ENCODE results near the gene HDAC4.

Gene HDAC4

DNA sequence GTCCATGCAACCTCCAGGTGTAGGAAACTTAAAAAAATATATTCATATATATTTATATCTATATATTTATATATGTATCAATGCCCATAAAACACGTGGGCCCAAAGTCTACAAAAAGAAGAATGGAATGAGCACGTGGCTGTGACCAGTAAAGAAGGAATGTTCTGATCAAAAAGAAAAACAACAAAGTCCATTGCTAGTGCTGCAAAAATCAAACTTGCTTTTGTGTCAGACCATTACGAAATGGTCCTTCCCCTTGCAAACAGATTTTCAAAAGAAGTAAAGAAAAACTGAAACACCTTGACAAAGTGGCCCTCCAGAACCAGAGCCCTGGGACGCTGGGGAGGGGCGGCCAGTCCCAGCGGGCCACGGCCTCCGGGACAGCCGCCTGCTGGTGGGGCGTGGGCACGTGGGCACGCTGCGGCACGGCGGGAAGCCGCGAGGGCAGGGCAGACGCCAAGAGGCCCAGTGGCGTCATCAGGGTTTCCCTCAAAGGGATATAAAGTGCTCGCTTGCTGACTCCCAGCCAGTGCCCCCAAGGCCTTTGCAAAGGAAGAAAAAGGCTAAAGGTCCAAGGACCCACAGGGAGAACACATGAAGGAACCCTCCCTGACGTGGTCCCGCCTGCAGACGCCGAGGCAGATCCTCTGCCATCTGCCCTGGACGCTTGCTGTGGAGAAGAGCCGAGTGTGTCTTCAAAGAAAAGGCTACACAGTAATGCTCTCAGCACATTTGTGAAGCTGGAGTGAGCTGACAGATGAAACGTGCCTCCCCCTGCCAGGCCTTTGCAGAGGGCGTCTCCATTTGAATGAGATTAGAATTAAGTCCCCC, 351.2 kb downstream of the HDAC4 start:
- Histone ChIP-seq H3K4me3 (ENCODE audit: low read depth in 1 of 2, low read length in 2 of 2) (no peak overlapping the region), H3K27ac (ENCODE audit: low read depth, low read length) (no peak overlapping the region), H3K4me1 (ENCODE audit: control insufficient read depth in 1 of 2, insufficient read depth in 2 of 2, low read length in 2 of 2) (no peaks in the 10 kb centered on the region), H3K9me3 (ENCODE audit: control insufficient read depth in 1 of 2, low read length in 2 of 2) (no peaks in the 10 kb centered on the region), H3K27me3 (ENCODE audit: control insufficient read depth in 1 of 2, insufficient read depth in 2 of 2, low read length in 2 of 2) (no peaks in the 10 kb centered on the region), H3K36me3 (ENCODE audit: control insufficient read depth in 1 of 2, insufficient read depth in 2 of 2, low read length in 2 of 2) (peaks cover 17 to 25% of the 10 kb centered on the region in 2 donors), H3K9ac (ENCODE audit: low read depth in 1 of 2, low read length in 2 of 2) (no peak overlapping the region)

DNA sequence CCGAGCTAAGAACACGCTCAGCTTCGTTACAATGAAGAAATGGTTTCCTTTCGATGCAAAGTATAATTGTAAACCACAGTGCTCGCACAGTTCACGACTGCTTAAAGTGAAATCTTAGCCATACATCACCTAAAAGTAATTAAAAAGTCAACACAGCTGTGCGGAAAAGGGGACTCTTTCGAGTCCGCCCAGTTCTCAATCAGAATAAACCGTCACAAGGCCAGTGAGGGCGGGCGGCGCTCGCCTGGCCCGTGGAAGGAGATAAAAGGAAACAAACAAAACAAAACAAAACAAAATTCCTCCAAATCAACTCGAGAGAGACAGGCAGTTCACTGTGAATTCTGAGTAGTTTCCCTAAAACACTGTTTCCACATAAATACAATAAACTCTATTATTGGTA, 352.1 kb downstream of the HDAC4 start:
- Histone ChIP-seq H3K36me3 (ENCODE audit: control insufficient read depth in 1 of 2, insufficient read depth in 2 of 2, low read length in 2 of 2) (peaks cover 13 to 18% of the 10 kb centered on the region in 2 donors), H3K9me3 (ENCODE audit: control insufficient read depth in 1 of 2, low read length in 2 of 2) (no peaks in the 10 kb centered on the region), H3K4me1 (ENCODE audit: control insufficient read depth in 1 of 2, insufficient read depth in 2 of 2, low read length in 2 of 2) (no peaks in the 10 kb centered on the region), H3K27me3 (ENCODE audit: control insufficient read depth in 1 of 2, insufficient read depth in 2 of 2, low read length in 2 of 2) (no peaks in the 10 kb centered on the region), H3K4me3 (ENCODE audit: low read depth in 1 of 2, low read length in 2 of 2) (no peak overlapping the region), H3K27ac (ENCODE audit: low read depth, low read length) (no peak overlapping the region), H3K9ac (ENCODE audit: low read depth in 1 of 2, low read length in 2 of 2) (no peak overlapping the region)

DNA sequence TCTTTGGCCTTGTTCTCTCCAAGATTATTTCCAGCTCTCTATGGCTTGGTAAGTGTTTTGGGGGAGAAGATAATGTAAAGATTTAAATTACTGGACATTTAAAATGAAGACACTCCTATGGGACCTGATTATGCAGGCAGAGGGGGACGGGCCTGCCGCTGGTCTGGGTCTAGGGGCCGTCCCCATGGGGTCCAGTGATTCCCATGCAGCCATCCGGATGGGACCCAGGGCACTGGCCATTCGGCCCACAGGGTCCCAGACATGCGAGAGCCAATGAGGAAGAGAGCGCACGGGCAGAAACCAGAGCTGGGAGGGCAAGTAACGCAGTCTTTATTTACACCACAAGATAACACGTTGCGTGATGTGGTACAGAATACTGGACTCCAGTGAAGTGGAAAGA, 353.0 kb downstream of the HDAC4 start:
- no peak overlapping the region for H3K4me3 ChIP-seq (ENCODE audit: low read depth in 1 of 2, low read length in 2 of 2)
- H3K36me3 ChIP-seq (ENCODE audit: control insufficient read depth in 1 of 2, insufficient read depth in 2 of 2, low read length in 2 of 2): peaks cover 13% of the 10 kb centered on the region in 2 donors
- no peak overlapping the region for H3K9ac ChIP-seq (ENCODE audit: low read depth in 1 of 2, low read length in 2 of 2)
- no peaks in the 10 kb centered on the region for H3K9me3 ChIP-seq (ENCODE audit: control insufficient read depth in 1 of 2, low read length in 2 of 2)
- H3K27me3 ChIP-seq (ENCODE audit: control insufficient read depth in 1 of 2, insufficient read depth in 2 of 2, low read length in 2 of 2): no peaks in the 10 kb centered on the region
- no peaks in the 10 kb centered on the region for H3K4me1 ChIP-seq (ENCODE audit: control insufficient read depth in 1 of 2, insufficient read depth in 2 of 2, low read length in 2 of 2)
- no peak overlapping the region for H3K27ac ChIP-seq (ENCODE audit: low read depth, low read length)

DNA sequence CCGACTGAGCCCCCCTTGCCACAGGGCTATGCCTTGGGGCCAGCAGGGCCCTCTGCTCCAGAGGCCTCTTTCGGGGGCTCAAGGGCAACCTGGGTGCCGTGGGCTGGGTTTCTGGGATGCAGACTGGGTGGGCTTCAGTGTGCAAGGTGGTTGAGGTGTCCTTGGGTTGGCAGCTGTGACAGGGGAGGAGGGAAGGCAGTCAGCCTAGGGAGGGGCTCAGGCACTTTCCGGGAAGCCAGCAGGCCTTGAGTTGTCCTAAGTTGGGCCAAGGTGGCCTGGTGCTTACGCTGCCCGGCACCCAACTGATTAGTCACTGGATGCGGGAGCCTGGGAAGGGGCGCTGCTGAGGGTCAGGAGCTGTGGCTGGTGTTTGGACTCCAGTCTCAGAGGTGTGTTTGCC, 353.4 kb downstream of the HDAC4 start:
- no peaks in the 10 kb centered on the region for H3K9me3 ChIP-seq (ENCODE audit: control insufficient read depth in 1 of 2, low read length in 2 of 2)
- no peak overlapping the region for H3K9ac ChIP-seq (ENCODE audit: low read depth in 1 of 2, low read length in 2 of 2)
- no peaks in the 10 kb centered on the region for H3K4me1 ChIP-seq (ENCODE audit: control insufficient read depth in 1 of 2, insufficient read depth in 2 of 2, low read length in 2 of 2)
- H3K27me3 ChIP-seq (ENCODE audit: control insufficient read depth in 1 of 2, insufficient read depth in 2 of 2, low read length in 2 of 2): no peaks in the 10 kb centered on the region
- H3K36me3 ChIP-seq (ENCODE audit: control insufficient read depth in 1 of 2, insufficient read depth in 2 of 2, low read length in 2 of 2): peaks cover 9 to 10% of the 10 kb centered on the region in 2 donors
- H3K4me3 ChIP-seq (ENCODE audit: low read depth in 1 of 2, low read length in 2 of 2): no peak overlapping the region
- no peak overlapping the region for H3K27ac ChIP-seq (ENCODE audit: low read depth, low read length)

DNA sequence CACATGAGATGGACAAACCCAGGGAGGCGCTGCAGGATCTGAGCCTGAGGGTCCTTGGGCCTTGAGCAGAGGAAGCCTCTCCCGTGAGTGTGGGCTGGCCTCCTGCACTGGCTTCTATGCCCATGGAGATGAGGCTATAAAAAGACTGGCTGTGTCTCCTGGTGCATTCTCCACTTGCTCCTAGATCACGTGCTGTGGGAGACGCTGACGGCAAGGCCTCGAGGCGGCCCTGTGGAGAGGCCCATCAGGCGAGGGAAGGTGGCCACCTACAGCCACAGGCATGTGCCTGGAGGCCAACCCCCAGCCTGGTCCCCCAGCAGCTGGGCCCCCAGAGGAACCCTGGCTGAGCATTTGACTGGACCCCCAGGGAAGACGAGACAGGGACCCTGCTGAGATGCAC, 354.0 kb downstream of the HDAC4 start:
- Histone ChIP-seq H3K9ac (ENCODE audit: low read depth in 1 of 2, low read length in 2 of 2) (no peak overlapping the region), H3K4me3 (ENCODE audit: low read depth in 1 of 2, low read length in 2 of 2) (no peak overlapping the region), H3K36me3 (ENCODE audit: control insufficient read depth in 1 of 2, insufficient read depth in 2 of 2, low read length in 2 of 2) (peaks cover 6 to 9% of the 10 kb centered on the region in 2 donors), H3K9me3 (ENCODE audit: control insufficient read depth in 1 of 2, low read length in 2 of 2) (no peaks in the 10 kb centered on the region), H3K27ac (ENCODE audit: low read depth, low read length) (no peak overlapping the region), H3K27me3 (ENCODE audit: control insufficient read depth in 1 of 2, insufficient read depth in 2 of 2, low read length in 2 of 2) (no peaks in the 10 kb centered on the region), H3K4me1 (ENCODE audit: control insufficient read depth in 1 of 2, insufficient read depth in 2 of 2, low read length in 2 of 2) (no peaks in the 10 kb centered on the region)

DNA sequence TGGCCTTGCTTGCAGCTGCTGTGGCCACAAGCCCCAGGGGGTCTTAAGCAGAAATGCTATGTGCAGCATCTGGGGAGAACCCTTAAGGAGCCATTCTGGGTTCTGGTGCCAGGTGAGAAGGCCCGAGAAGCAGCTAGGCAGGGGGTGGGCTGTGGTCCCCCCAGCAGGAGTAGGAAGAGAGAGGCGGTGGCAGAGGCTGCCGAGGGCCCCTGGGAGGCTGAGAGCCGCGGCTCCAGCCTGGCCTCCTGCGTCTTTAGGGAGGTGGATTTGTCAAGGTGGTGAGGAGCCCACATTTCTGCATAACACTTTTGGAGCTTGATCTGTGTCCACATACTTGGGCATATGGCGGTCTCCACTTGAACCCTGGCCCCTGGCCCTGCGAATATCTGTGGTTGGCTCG, 356.5 kb downstream of the HDAC4 start:
- no peak overlapping the region for H3K9ac ChIP-seq (ENCODE audit: low read depth in 1 of 2, low read length in 2 of 2)
- no peak overlapping the region for H3K4me3 ChIP-seq (ENCODE audit: low read depth in 1 of 2, low read length in 2 of 2)
- no peaks in the 10 kb centered on the region for H3K9me3 ChIP-seq (ENCODE audit: control insufficient read depth in 1 of 2, low read length in 2 of 2)
- no peaks in the 10 kb centered on the region for H3K4me1 ChIP-seq (ENCODE audit: control insufficient read depth in 1 of 2, insufficient read depth in 2 of 2, low read length in 2 of 2)
- H3K36me3 ChIP-seq (ENCODE audit: control insufficient read depth in 1 of 2, insufficient read depth in 2 of 2, low read length in 2 of 2): no peaks in the 10 kb centered on the region
- no peak overlapping the region for H3K27ac ChIP-seq (ENCODE audit: low read depth, low read length)
- H3K27me3 ChIP-seq (ENCODE audit: control insufficient read depth in 1 of 2, insufficient read depth in 2 of 2, low read length in 2 of 2): no peaks in the 10 kb centered on the region

DNA sequence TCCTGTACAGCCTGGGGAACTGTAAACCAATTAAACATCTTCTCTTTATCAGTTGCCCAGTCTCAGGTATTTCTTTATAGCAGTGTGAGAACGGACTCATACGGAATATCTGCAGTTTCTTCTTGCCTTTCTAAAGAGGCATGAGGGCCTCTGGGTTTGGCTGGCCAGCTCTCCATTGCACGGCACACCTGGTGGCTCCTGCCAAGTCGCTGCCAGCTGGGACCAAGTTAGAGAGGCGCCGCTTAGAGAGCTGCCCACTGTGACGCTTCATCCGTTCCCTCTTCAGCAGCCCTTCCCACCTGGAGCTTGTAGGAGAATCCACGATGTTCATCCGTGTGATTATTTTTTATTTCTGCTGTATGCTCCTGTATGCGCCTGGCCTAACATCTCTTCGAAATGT, 357.5 kb downstream of the HDAC4 start:
- no peak overlapping the region for H3K9ac ChIP-seq (ENCODE audit: low read depth in 1 of 2, low read length in 2 of 2)
- no peaks in the 10 kb centered on the region for H3K4me1 ChIP-seq (ENCODE audit: control insufficient read depth in 1 of 2, insufficient read depth in 2 of 2, low read length in 2 of 2)
- no peak overlapping the region for H3K4me3 ChIP-seq (ENCODE audit: low read depth in 1 of 2, low read length in 2 of 2)

DNA sequence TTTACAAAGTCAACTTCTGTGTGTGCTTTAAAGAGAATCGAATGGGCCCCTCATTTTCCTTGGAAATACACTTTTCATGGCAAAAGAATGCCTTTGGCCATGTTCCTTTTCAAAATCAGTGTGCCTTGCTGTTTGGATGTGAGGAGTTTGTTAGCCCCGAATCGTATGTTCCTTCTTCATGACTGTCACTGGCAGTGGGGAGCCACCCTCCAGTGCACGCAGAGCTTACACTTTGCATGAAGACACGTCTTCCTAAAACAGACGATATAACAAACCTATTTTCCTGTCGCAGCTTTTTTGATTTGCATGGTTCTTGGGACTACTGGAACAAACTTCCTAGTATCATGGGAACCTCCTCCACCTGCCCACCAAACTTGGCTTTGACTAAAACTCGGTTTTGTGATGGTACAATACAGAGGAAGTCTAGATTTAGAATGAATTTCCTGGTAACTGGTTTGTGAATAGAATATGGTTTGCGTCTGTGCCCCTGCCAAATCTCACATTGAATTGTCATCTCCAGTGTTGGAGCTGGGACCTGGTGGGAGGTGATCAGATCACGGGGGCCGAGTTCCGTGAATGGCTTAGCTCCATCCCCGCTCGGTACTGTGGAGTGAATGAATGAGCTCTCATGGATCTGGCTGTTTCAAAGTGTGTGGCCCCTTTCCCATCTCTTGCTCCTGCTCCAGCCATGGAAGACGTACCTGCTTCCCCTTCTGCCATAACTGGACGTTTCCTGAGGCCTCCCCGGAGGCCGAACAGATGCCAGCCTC, 358.1 kb downstream of the HDAC4 start:
- no peak overlapping the region for H3K4me3 ChIP-seq (ENCODE audit: low read depth in 1 of 2, low read length in 2 of 2)
- H3K9ac ChIP-seq (ENCODE audit: low read depth in 1 of 2, low read length in 2 of 2): no peak overlapping the region
- no peak overlapping the region for H3K27ac ChIP-seq (ENCODE audit: low read depth, low read length)
- no peaks in the 10 kb centered on the region for H3K4me1 ChIP-seq (ENCODE audit: control insufficient read depth in 1 of 2, insufficient read depth in 2 of 2, low read length in 2 of 2)
- no peaks in the 10 kb centered on the region for H3K27me3 ChIP-seq (ENCODE audit: control insufficient read depth in 1 of 2, insufficient read depth in 2 of 2, low read length in 2 of 2)
- no peaks in the 10 kb centered on the region for H3K9me3 ChIP-seq (ENCODE audit: control insufficient read depth in 1 of 2, low read length in 2 of 2)
- no peaks in the 10 kb centered on the region for H3K36me3 ChIP-seq (ENCODE audit: control insufficient read depth in 1 of 2, insufficient read depth in 2 of 2, low read length in 2 of 2)

More for the DNA sequence above, 357.5 kb downstream of the HDAC4 start:
- no peaks in the 10 kb centered on the region for H3K36me3 ChIP-seq (ENCODE audit: control insufficient read depth in 1 of 2, insufficient read depth in 2 of 2, low read length in 2 of 2)
- no peaks in the 10 kb centered on the region for H3K27me3 ChIP-seq (ENCODE audit: control insufficient read depth in 1 of 2, insufficient read depth in 2 of 2, low read length in 2 of 2)
- no peaks in the 10 kb centered on the region for H3K9me3 ChIP-seq (ENCODE audit: control insufficient read depth in 1 of 2, low read length in 2 of 2)
- H3K27ac ChIP-seq (ENCODE audit: low read depth, low read length): no peak overlapping the region

DNA sequence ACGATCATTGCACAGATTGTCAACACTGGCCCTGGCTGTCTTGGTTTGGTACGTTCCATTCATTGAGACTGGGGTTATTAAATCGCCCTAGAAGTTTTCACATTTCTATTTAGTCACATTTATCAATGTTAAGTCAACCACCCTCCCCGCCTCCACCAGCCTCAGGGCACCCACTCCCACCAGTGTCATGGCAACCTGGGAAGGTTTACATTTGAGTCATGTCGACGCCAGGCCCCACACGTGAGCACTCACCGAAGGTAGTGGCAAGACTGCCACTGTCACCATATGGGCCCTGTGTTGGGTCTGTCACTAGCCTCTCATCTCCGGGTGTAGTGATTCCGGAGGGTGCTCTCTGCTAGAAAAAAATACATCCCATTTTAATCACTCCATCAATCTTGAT, 358.8 kb downstream of the HDAC4 start:
- H3K9ac ChIP-seq (ENCODE audit: low read depth in 1 of 2, low read length in 2 of 2): no peak overlapping the region
- H3K27me3 ChIP-seq (ENCODE audit: control insufficient read depth in 1 of 2, insufficient read depth in 2 of 2, low read length in 2 of 2): no peaks in the 10 kb centered on the region
- H3K36me3 ChIP-seq (ENCODE audit: control insufficient read depth in 1 of 2, insufficient read depth in 2 of 2, low read length in 2 of 2): no peaks in the 10 kb centered on the region
- H3K9me3 ChIP-seq (ENCODE audit: control insufficient read depth in 1 of 2, low read length in 2 of 2): no peaks in the 10 kb centered on the region
- H3K4me1 ChIP-seq (ENCODE audit: control insufficient read depth in 1 of 2, insufficient read depth in 2 of 2, low read length in 2 of 2): no peaks in the 10 kb centered on the region
- no peak overlapping the region for H3K27ac ChIP-seq (ENCODE audit: low read depth, low read length)
- H3K4me3 ChIP-seq (ENCODE audit: low read depth in 1 of 2, low read length in 2 of 2): no peak overlapping the region

DNA sequence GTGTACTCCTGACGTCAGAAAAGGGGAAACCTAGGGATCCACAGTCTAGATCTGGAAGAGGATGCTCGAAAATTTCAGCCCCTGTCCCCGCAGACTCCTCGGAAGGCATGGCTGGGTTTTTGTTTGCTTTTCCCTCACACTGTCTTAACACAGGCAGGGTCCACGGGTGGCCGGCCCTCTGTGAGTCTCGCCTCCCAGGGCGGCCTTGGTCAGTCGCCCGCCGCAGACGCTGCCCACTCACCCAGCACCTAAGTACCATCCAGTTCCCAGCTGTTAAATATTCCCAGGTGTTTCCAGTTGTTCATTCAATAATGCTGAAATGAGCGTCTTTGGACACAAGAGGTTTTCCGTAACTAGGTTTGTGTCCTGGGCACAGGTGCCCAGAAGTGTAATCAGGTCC, 359.8 kb downstream of the HDAC4 start:
- Histone ChIP-seq H3K4me3 (ENCODE audit: low read depth in 1 of 2, low read length in 2 of 2) (no peak overlapping the region), H3K4me1 (ENCODE audit: control insufficient read depth in 1 of 2, insufficient read depth in 2 of 2, low read length in 2 of 2) (no peaks in the 10 kb centered on the region), H3K9me3 (ENCODE audit: control insufficient read depth in 1 of 2, low read length in 2 of 2) (no peaks in the 10 kb centered on the region), H3K27ac (ENCODE audit: low read depth, low read length) (no peak overlapping the region), H3K27me3 (ENCODE audit: control insufficient read depth in 1 of 2, insufficient read depth in 2 of 2, low read length in 2 of 2) (no peaks in the 10 kb centered on the region), H3K36me3 (ENCODE audit: control insufficient read depth in 1 of 2, insufficient read depth in 2 of 2, low read length in 2 of 2) (no peaks in the 10 kb centered on the region), H3K9ac (ENCODE audit: low read depth in 1 of 2, low read length in 2 of 2) (no peak overlapping the region)
